Lung (tissue), 12 donors: ENCODE results near the gene FAM180B. TPM values are rescaled to one million over a fixed set of nuclear protein-coding genes. Genes with fewer than 3 reads are reported as not detected.
"Not testable (repeated sequence)": the region's sequence is repeated elsewhere in the genome, so short reads cannot be mapped to it uniquely, and the experiment has no call there.

Experiments
- ATAC-seq: fragments of 200-7000 bp; cut with Tn5 transposase; one replicate; pipeline ENCODE4 v1.9.1; 2020; ENCODE audit warnings: moderate number of reproducible peaks; ENCODE audit not compliant: insufficient read depth, low FRiP score
- DNase-seq, 3 donors: peaks; one replicate each; pipeline ENCODE4 v3.0.0-alpha.2; 2013 to 2017
- H3K27ac ChIP-seq, 2 donors: one replicate each; pipeline ENCODE4 v1.5.1; 2013; ENCODE audit warnings: mild to moderate bottlenecking in 2 of 2, moderate library complexity in 2 of 2, control low read depth in 1 of 2, inconsistent platforms in 1 of 2, low read depth in 1 of 2, low read length in 1 of 2
- H3K27me3 ChIP-seq, 3 donors: one replicate each; pipeline ENCODE4 v1.5.1; 2013; ENCODE audit warnings: low read length in 2 of 3; ENCODE audit not compliant: control insufficient read depth in 3 of 3, insufficient read depth in 3 of 3
- H3K36me3 ChIP-seq, 4 donors: one replicate each; pipeline ENCODE4 v1.5.1; 2013; ENCODE audit warnings: low read length in 4 of 4, mild to moderate bottlenecking in 1 of 4, moderate library complexity in 1 of 4; ENCODE audit not compliant: control insufficient read depth in 4 of 4, insufficient read depth in 4 of 4
- H3K4me1 ChIP-seq, 5 donors: one replicate each; pipeline ENCODE4 v1.5.1; 2013; ENCODE audit warnings: low read length in 5 of 5, mild to moderate bottlenecking in 2 of 5, moderate library complexity in 1 of 5; ENCODE audit not compliant: control insufficient read depth in 5 of 5, insufficient read depth in 5 of 5
- H3K4me3 ChIP-seq: one replicate; pipeline ENCODE4 v1.5.1; 2013; ENCODE audit warnings: mild to moderate bottlenecking, control low read depth, moderate library complexity
- H3K9ac ChIP-seq, 2 donors: one replicate each; pipeline ENCODE4 v1.5.1; 2013; ENCODE audit warnings: low read length in 2 of 2, control low read depth in 1 of 2; ENCODE audit not compliant: insufficient read depth in 1 of 2
- H3K9me3 ChIP-seq, 4 donors: one replicate each; pipeline ENCODE4 v1.5.1; 2013; ENCODE audit warnings: low read length in 3 of 4, mild to moderate bottlenecking in 1 of 4, moderate library complexity in 1 of 4; ENCODE audit not compliant: control insufficient read depth in 4 of 4, insufficient read depth in 3 of 4
- WGBS, 2 donors: extraction: QIAGEN DNeasy Blood & Tissue Kit; methylation state at CpG; one replicate each; pipeline ENCODE4 v1.1.7; 2013; 5-methylcytosine and 5-hydroxymethylcytosine counted together
- polyA plus RNA-seq, 2 donors: library from polyadenylated mRNA; stranded (reverse); fragments of 200-250 nt; gene quantifications; one replicate each; pipeline ENCODE4 v1.2.1, GENCODE V29; 2013
- total RNA-seq, 2 donors: library from RNA; depleted of rRNA in 1 of 2; stranded (reverse); fragments of >200 nt in 1 of 2; gene quantifications; one replicate each; pipeline ENCODE4 v1.2.1, GENCODE V29; 2014 to 2021
- TF ChIP-seq, protein P1 (sequence below): IDR thresholded peaks from 2 replicates; pipeline ENCODE4 v1.5.1; 2012; ENCODE audit warnings: mild to moderate bottlenecking; ENCODE audit errors: control extremely low read depth, extremely low read depth
- donor health status: control.
- donor health status: control.
- donor health status: Bipolar disorder and iron deficiency.
- donor health status: healthy.
- donor health status: DM: yes; HTN: yes; CAD: no.

FAM180B gene
- total and polyA plus RNA-seq, 4 donors: 0.05 to 0.34 (median 0.10) TPM; not detected in 1

DNA sequence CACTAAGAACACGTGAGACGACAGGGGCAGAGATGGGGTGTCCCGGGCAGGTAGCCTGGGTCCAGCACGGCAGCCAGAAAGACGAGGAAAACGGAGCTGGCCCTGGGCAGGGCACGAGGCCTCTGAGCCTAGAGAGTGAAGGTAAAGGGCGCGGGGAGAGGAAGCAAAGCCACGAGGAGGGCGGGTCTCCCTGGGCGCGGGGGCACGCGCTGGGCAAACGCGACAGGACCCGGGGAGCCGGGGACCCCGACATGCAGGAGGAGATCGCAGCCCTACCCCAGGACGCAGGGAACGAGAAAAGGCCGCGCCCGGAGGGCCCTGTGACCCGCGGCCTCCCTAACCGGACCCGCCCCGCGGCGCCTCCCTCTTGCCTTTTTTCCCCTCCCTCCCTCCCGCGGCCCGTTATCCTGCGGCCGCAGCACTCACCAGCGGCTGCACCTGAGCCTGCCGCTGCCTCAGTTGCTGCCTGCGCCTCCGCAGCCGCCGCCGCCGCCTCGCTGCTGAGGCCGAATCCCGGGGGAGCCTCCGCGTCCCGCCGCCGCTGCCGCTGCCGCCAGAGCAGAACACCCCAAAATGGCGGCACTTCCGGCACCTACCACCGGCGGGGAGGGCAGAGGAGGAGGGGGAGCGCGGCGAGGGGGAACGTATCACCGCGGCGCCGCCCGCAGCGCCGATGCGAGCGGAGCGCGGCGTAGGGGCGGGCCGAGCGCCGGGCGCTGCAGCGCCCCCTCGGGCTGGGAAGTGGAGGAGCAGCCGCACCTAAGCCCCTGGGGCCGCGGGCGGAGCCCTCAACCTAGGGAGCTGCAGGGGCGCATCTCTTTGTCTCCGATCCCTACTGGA is 33.7 kb upstream of the FAM180B start, which contains the start of gene CELF1:
CELF1 (minus strand) TSS at position 567 of the 840 bp plus-strand sequence. CDS start 53,609 bp downstream, outside the sequence.
- Histone ChIP-seq H3K4me3 (peak within 1 kb of the TSS; percentile 96), H3K36me3 (peaks cover 0 to 2% (median 0%) of the 10 kb centered on the region in 4 donors), H3K27me3 (no peaks in the 10 kb centered on the region), H3K9me3 (no peaks in the 10 kb centered on the region), H3K27ac (peak within 1 kb of the TSS; percentile 93 to 98), H3K4me1 (peaks cover 0 to 22% (median 6%) of the 10 kb centered on the region in 5 donors), H3K9ac (peak within 1 kb of the TSS; percentile 75 to 95)
- TF ChIP-seq, protein P1, sequence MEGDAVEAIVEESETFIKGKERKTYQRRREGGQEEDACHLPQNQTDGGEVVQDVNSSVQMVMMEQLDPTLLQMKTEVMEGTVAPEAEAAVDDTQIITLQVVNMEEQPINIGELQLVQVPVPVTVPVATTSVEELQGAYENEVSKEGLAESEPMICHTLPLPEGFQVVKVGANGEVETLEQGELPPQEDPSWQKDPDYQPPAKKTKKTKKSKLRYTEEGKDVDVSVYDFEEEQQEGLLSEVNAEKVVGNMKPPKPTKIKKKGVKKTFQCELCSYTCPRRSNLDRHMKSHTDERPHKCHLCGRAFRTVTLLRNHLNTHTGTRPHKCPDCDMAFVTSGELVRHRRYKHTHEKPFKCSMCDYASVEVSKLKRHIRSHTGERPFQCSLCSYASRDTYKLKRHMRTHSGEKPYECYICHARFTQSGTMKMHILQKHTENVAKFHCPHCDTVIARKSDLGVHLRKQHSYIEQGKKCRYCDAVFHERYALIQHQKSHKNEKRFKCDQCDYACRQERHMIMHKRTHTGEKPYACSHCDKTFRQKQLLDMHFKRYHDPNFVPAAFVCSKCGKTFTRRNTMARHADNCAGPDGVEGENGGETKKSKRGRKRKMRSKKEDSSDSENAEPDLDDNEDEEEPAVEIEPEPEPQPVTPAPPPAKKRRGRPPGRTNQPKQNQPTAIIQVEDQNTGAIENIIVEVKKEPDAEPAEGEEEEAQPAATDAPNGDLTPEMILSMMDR: peak; percentile 69
- ATAC-seq (peak; percentile 99), DNase-seq (peak; percentile 94 to 95 (median 94))
- WGBS, 2 donors: 1% methylated on average over 83 to 89 of the region's 89 CpGs

DNA sequence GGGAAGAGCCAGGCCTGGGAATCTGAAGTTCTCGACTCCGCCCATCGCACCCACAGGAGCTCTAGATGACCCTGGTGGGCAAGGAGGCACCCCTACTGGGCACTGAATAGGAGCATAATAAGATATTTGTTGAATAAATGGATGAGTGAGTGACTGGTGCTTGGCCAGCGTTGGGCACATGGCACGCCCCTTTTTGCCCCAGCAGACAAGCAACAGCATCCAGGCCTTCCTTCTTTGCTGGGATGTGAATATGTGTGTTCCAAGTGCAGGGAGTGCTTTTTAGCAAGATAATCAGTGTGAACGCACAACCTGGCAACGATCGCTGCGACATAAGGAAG is 33.1 kb upstream of the FAM180B start:
- no peaks in the 10 kb centered on the region for H3K9me3 ChIP-seq
- H3K27me3 ChIP-seq: no peaks in the 10 kb centered on the region
- TF ChIP-seq, protein P1: no peak
- H3K9ac ChIP-seq: peak overlapping the region in 1 of 2 donors; percentile 75
- ATAC-seq (peak; percentile 2), DNase-seq (no peak)
- peak overlapping the region; percentile 35 for H3K4me3 ChIP-seq
- peaks cover 0 to 21% (median 6%) of the 10 kb centered on the region in 5 donors for H3K4me1 ChIP-seq
- WGBS, 2 donors: 17 to 19% methylated on average over 9 of the region's 9 CpGs
- H3K36me3 ChIP-seq: peaks cover 0 to 2% (median 0%) of the 10 kb centered on the region in 4 donors
- peak overlapping the region; percentile 24 to 78 for H3K27ac ChIP-seq

GRCh38 chr11:47557004-47557403 is 29.5 kb upstream of the FAM180B start:
- not testable (repeated sequence) for H3K27ac ChIP-seq, H3K4me3 ChIP-seq, H3K36me3 ChIP-seq, H3K27me3 ChIP-seq, H3K9ac ChIP-seq, H3K9me3 ChIP-seq, ATAC-seq, H3K4me1 ChIP-seq, DNase-seq
- 89 to 95% methylated on average over 12 of the region's 12 CpGs for WGBS, 2 donors

GRCh38 chr11:47558695-47559094 is 27.8 kb upstream of the FAM180B start:
- ATAC-seq (no peak), DNase-seq (no peak)

More at GRCh38 chr11:47558695-47559094, 27.8 kb upstream of the FAM180B start:
- Histone ChIP-seq H3K4me1 (peaks cover 0 to 2% (median 0%) of the 10 kb centered on the region in 5 donors), H3K36me3 (no peaks in the 10 kb centered on the region), H3K27me3 (no peaks in the 10 kb centered on the region), H3K27ac (no peak overlapping the region), H3K9me3 (no peaks in the 10 kb centered on the region), H3K4me3 (no peak overlapping the region), H3K9ac (no peak overlapping the region)
- WGBS, 2 donors: 98% methylated on average over 1 of the region's 1 CpG
- TF ChIP-seq, protein P1: no peak
